ENCODE measurements around the gene GATA6.

- TF ChIP-seq, protein P1, sequence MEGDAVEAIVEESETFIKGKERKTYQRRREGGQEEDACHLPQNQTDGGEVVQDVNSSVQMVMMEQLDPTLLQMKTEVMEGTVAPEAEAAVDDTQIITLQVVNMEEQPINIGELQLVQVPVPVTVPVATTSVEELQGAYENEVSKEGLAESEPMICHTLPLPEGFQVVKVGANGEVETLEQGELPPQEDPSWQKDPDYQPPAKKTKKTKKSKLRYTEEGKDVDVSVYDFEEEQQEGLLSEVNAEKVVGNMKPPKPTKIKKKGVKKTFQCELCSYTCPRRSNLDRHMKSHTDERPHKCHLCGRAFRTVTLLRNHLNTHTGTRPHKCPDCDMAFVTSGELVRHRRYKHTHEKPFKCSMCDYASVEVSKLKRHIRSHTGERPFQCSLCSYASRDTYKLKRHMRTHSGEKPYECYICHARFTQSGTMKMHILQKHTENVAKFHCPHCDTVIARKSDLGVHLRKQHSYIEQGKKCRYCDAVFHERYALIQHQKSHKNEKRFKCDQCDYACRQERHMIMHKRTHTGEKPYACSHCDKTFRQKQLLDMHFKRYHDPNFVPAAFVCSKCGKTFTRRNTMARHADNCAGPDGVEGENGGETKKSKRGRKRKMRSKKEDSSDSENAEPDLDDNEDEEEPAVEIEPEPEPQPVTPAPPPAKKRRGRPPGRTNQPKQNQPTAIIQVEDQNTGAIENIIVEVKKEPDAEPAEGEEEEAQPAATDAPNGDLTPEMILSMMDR (conservative IDR thresholded peaks at IDR 0.05; ENCODE audit: low read depth in 2 of 2) = no peak
- peak; percentile 91 for TF ChIP-seq EZH2 (IDR thresholded peaks at IDR 0.05; ENCODE audit: low read depth, unreplicated experiment)
- no peak for TF ChIP-seq EZH2phosphoT487 (IDR thresholded peaks at IDR 0.05; ENCODE audit: unreplicated experiment)
- no peak for TF ChIP-seq CREB1 (CRISPR knock-in tag; IDR thresholded peaks at IDR 0.05; ENCODE audit: low read depth)
- TF ChIP-seq POLR2AphosphoS5 (IDR thresholded peaks at IDR 0.05; ENCODE audit: low read depth) = no peak
- TF ChIP-seq REST (IDR thresholded peaks at IDR 0.05; ENCODE audit: unreplicated experiment) = no peak
- no peak for TF ChIP-seq ZNF331 (CRISPR knock-in tag; IDR thresholded peaks at IDR 0.05; ENCODE audit: low read depth)
- no peak for TF ChIP-seq ZNF114 (CRISPR knock-in tag; IDR thresholded peaks at IDR 0.05)
- TF ChIP-seq JUNB (IDR thresholded peaks at IDR 0.05; ENCODE audit: unreplicated experiment) = no peak
- no peak for TF ChIP-seq NANOG (IDR thresholded peaks at IDR 0.05; ENCODE audit: borderline replicate concordance)
- TF ChIP-seq STAT1 (IDR thresholded peaks at IDR 0.05; ENCODE audit: unreplicated experiment) = no peak
Measured at GRCh38 chr18:22168360-22168921, 948 bp upstream of the GATA6 start.
